Stimulated activated CD8-positive, alpha-beta memory T cell treated with anti-CD3 and anti-CD28 coated beads, Interleukin-2, amount 100 ng/mL, for 48 hours (primary cell): ENCODE results near the gene CHST13.

Source experiments
- DNase-seq, 2 donors: peaks; one replicate each; pipeline ENCODE4 v3.0.0-alpha.2; 2020; ENCODE audit warnings: low read depth in 2 of 2

Gene CHST13

GRCh38 chr3:126541628-126542339, 17.8 kb downstream of the CHST13 start:
- no peak for DNase-seq

GRCh38 chr3:126542340-126543241, 18.6 kb downstream of the CHST13 start:
- DNase-seq, result no peak

- DNase-seq, result no peak
Measured at GRCh38 chr3:126543457-126544061, 19.6 kb downstream of the CHST13 start.

GRCh38 chr3:126544596-126545281, 20.8 kb downstream of the CHST13 start:
- no peak for DNase-seq

GRCh38 chr3:126545544-126545943, 21.6 kb downstream of the CHST13 start:
- DNase-seq, result no peak

- DNase-seq, result no peak
Measured at GRCh38 chr3:126546013-126546412, 22.1 kb downstream of the CHST13 start.

- DNase-seq, result no peak
Measured at GRCh38 chr3:126546549-126547239, 22.7 kb downstream of the CHST13 start.

- no peak for DNase-seq
Measured at GRCh38 chr3:126547721-126548120, 23.8 kb downstream of the CHST13 start.

GRCh38 chr3:126548556-126549466, 24.9 kb downstream of the CHST13 start:
- DNase-seq, result no peak

GRCh38 chr3:126549861-126550487, 26.0 kb downstream of the CHST13 start:
- no peak for DNase-seq

- no peak for DNase-seq
Measured at GRCh38 chr3:126550488-126551051, 26.6 kb downstream of the CHST13 start.

- DNase-seq, result no peak
Measured at GRCh38 chr3:126551121-126551838, 27.3 kb downstream of the CHST13 start.

GRCh38 chr3:126551839-126552687, 28.1 kb downstream of the CHST13 start:
- no peak for DNase-seq

GRCh38 chr3:126552688-126553283, 28.8 kb downstream of the CHST13 start:
- DNase-seq, result no peak

GRCh38 chr3:126553284-126554084, 29.5 kb downstream of the CHST13 start:
- no peak for DNase-seq
